HL-60 (cell line): ENCODE measurements around the gene MED15.

ENCODE experiments used
- GABPA ChIP-seq: IDR thresholded peaks from 2 replicates; pipeline ENCODE4 v1.6.1; 2012; ENCODE audit warnings: low read depth
- POLR2AphosphoS5 ChIP-seq: IDR thresholded peaks from 2 replicates; pipeline ENCODE4 v1.6.1; 2012; ENCODE audit warnings: low read depth
- SPI1 ChIP-seq: IDR thresholded peaks from 2 replicates; pipeline ENCODE4 v1.6.1; 2012; ENCODE audit warnings: low read depth, mild to moderate bottlenecking, borderline replicate concordance
- TF ChIP-seq, protein P1 (sequence below): IDR thresholded peaks from one replicate; pipeline ENCODE4 v1.5.1; 2011; ENCODE audit warnings: low read length, control low read depth, inconsistent platforms; ENCODE audit not compliant: insufficient read depth
- TF ChIP-seq, protein P2 (sequence below): IDR thresholded peaks from 2 replicates; pipeline ENCODE4 v1.6.1; 2012; ENCODE audit warnings: low read depth; ENCODE audit not compliant: insufficient replicate concordance

DNA sequence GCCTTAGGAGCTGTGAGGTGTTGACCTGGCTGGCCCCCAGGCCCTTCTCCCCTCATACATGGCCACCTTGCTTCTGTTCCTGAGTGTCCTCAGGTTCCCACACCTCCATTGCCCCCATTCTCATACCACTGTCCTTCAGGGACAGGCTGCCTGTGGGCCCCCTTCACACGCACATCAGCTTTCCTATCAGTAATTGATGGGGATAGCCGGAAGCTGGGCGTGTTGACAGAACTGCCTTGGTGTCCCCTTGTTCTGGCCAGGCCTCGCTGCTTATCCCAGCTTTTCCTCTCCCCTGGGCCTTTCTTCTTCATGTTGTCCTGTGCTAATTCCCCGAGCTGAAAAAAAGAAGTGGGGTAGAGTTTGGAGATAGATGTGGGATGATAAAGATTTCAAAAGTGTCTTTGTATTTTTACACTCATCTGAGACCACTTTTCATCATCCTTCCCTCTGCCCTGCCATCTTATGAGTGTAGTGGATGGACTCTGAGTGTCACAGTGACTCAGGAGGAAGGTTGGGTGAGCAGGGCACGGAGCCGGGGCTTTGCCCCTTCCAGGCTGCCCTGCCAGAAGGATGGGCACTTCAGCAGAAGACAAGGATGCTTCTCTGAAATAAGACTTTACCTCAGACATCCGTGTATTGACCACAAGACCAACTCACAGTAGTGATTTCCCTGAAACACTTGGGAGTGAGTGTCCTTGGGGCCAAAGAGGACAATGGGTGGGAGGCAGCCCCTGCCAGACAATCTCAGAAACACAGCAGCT lies 42.8 kb downstream of the MED15 start:
- TF ChIP-seq, protein P1, sequence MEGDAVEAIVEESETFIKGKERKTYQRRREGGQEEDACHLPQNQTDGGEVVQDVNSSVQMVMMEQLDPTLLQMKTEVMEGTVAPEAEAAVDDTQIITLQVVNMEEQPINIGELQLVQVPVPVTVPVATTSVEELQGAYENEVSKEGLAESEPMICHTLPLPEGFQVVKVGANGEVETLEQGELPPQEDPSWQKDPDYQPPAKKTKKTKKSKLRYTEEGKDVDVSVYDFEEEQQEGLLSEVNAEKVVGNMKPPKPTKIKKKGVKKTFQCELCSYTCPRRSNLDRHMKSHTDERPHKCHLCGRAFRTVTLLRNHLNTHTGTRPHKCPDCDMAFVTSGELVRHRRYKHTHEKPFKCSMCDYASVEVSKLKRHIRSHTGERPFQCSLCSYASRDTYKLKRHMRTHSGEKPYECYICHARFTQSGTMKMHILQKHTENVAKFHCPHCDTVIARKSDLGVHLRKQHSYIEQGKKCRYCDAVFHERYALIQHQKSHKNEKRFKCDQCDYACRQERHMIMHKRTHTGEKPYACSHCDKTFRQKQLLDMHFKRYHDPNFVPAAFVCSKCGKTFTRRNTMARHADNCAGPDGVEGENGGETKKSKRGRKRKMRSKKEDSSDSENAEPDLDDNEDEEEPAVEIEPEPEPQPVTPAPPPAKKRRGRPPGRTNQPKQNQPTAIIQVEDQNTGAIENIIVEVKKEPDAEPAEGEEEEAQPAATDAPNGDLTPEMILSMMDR: no peak
- TF ChIP-seq, protein P2, sequence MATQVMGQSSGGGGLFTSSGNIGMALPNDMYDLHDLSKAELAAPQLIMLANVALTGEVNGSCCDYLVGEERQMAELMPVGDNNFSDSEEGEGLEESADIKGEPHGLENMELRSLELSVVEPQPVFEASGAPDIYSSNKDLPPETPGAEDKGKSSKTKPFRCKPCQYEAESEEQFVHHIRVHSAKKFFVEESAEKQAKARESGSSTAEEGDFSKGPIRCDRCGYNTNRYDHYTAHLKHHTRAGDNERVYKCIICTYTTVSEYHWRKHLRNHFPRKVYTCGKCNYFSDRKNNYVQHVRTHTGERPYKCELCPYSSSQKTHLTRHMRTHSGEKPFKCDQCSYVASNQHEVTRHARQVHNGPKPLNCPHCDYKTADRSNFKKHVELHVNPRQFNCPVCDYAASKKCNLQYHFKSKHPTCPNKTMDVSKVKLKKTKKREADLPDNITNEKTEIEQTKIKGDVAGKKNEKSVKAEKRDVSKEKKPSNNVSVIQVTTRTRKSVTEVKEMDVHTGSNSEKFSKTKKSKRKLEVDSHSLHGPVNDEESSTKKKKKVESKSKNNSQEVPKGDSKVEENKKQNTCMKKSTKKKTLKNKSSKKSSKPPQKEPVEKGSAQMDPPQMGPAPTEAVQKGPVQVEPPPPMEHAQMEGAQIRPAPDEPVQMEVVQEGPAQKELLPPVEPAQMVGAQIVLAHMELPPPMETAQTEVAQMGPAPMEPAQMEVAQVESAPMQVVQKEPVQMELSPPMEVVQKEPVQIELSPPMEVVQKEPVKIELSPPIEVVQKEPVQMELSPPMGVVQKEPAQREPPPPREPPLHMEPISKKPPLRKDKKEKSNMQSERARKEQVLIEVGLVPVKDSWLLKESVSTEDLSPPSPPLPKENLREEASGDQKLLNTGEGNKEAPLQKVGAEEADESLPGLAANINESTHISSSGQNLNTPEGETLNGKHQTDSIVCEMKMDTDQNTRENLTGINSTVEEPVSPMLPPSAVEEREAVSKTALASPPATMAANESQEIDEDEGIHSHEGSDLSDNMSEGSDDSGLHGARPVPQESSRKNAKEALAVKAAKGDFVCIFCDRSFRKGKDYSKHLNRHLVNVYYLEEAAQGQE: no peak
- no peak for TF ChIP-seq POLR2AphosphoS5
- TF ChIP-seq SPI1: no peak
- no peak for TF ChIP-seq GABPA
